GM23338 (cell line): ENCODE results near the gene ARMC9. TPM values are rescaled to one million over a fixed set of nuclear protein-coding genes. Genes with fewer than 3 reads are reported as not detected.

Experiments used
- ATAC-seq: fragments of 200-7000 bp; cut with Tn5 transposase; 3 replicates; pipeline ENCODE4 v1.9.1; 2020
- DNase-seq: peaks from one replicate; pipeline ENCODE4 v3.0.0-alpha.2; 2015; ENCODE audit warnings: low spot score
- H2AFZ ChIP-seq: fragments of 200-600 bp; sonication (generic); 2 replicates; pipeline ENCODE4 v1.8.0; 2016; ENCODE audit warnings: antibody characterized with exemption, mild to moderate bottlenecking, moderate library complexity
- H3F3A ChIP-seq: fragments of 200-600 bp; sonication (generic); replicated peaks from 2 replicates; pipeline ENCODE4 v1.8.0; 2017; ENCODE audit warnings: antibody characterized with exemption, mixed run types, low read depth
- H3K27ac ChIP-seq: fragments of 200-600 bp; sonication (generic); 2 replicates; pipeline ENCODE4 v1.6.1; 2016; ENCODE audit warnings: low read depth
- H3K27me3 ChIP-seq: fragments of 200-600 bp; sonication (generic); 2 replicates; pipeline ENCODE4 v1.8.0; 2016; ENCODE audit warnings: mild to moderate bottlenecking, mixed run types, moderate library complexity; ENCODE audit not compliant: insufficient read depth
- H3K36me3 ChIP-seq: fragments of 200-600 bp; sonication (generic); 2 replicates; pipeline ENCODE4 v1.8.0; 2016; ENCODE audit warnings: mild to moderate bottlenecking; ENCODE audit not compliant: insufficient read depth
- H3K4me1 ChIP-seq: fragments of 200-600 bp; sonication (generic); 2 replicates; pipeline ENCODE4 v1.8.0; 2016; ENCODE audit warnings: mild to moderate bottlenecking, moderate library complexity; ENCODE audit not compliant: insufficient read depth
- H3K4me2 ChIP-seq: fragments of 200-600 bp; sonication (generic); 2 replicates; pipeline ENCODE4 v1.7.1; 2017; ENCODE audit warnings: mixed run types
- H3K4me3 ChIP-seq: fragments of 200-600 bp; sonication (generic); 2 replicates; pipeline ENCODE4 v1.6.1; 2016; ENCODE audit warnings: mixed run types
- H3K79me2 ChIP-seq: fragments of 200-600 bp; sonication (generic); replicated peaks from 2 replicates; pipeline ENCODE4 v1.8.0; 2017; ENCODE audit warnings: mild to moderate bottlenecking; ENCODE audit not compliant: insufficient read depth
- H3K9me2 ChIP-seq: fragments of 200-600 bp; sonication (generic); 2 replicates; pipeline ENCODE4 v1.8.0; 2017; ENCODE audit not compliant: insufficient read depth
- H4K20me1 ChIP-seq: fragments of 200-600 bp; sonication (generic); replicated peaks from 2 replicates; pipeline ENCODE4 v1.8.0; 2017; ENCODE audit warnings: mild to moderate bottlenecking; ENCODE audit not compliant: insufficient read depth
- H3K27ac Mint-ChIP-seq: 2 replicates; pipeline ENCODE4 v1.8.0; 2020; ENCODE audit warnings: inconsistent platforms, mild to moderate bottlenecking, moderate library complexity, mixed read lengths
- H3K27me3 Mint-ChIP-seq: 3 replicates; pipeline ENCODE4 v1.8.0; 2022; ENCODE audit warnings: low read depth, mild to moderate bottlenecking, moderate library complexity, mixed read lengths, inconsistent platforms; ENCODE audit not compliant: insufficient read depth, poor library complexity
- H3K36me3 Mint-ChIP-seq: 3 replicates; pipeline ENCODE4 v1.8.0; 2021; ENCODE audit warnings: low read depth, mild to moderate bottlenecking, inconsistent platforms, moderate library complexity, mixed read lengths
- H3K4me1 Mint-ChIP-seq: 3 replicates; pipeline ENCODE4 v1.8.0; 2020; ENCODE audit warnings: mild to moderate bottlenecking, inconsistent platforms, mixed read lengths
- H3K4me3 Mint-ChIP-seq: 3 replicates; pipeline ENCODE4 v1.8.0; 2021; ENCODE audit warnings: moderate library complexity, mild to moderate bottlenecking, inconsistent platforms, mixed read lengths
- H3K9me3 Mint-ChIP-seq: 3 replicates; pipeline ENCODE4 v1.8.0; 2020; ENCODE audit warnings: moderate library complexity, mild to moderate bottlenecking, inconsistent platforms, mixed read lengths
- CREB1 ChIP-seq: fragments of 250-450 bp; sonication (Bioruptor Pico); IDR thresholded peaks from 2 replicates; pipeline ENCODE4 v1.5.0; 2020; ENCODE audit warnings: low read depth, mild to moderate bottlenecking, moderate library complexity
- CTCF ChIP-seq, 2 experiments: fragments of 200-600 bp in 1 of 2; sonication (generic) in 1 of 2; conservative IDR thresholded peaks; 2 replicates each; pipeline versions ENCODE4 v1.5.1 to v1.6.1; 2016 to 2017; ENCODE audit warnings: antibody characterized with exemption in 2 of 2, low read depth in 2 of 2, mild to moderate bottlenecking in 2 of 2, moderate library complexity in 1 of 2
- EZH2phosphoT487 ChIP-seq: fragments of 200-600 bp; sonication (generic); IDR thresholded peaks from one replicate; pipeline ENCODE4 v1.8.1; 2018; ENCODE audit warnings: antibody characterized with exemption; ENCODE audit not compliant: unreplicated experiment
- POLR2AphosphoS5 ChIP-seq: IDR thresholded peaks from 2 replicates; pipeline ENCODE4 v1.6.1; 2016; ENCODE audit warnings: antibody characterized with exemption, low read depth
- polyA plus RNA-seq: library from polyadenylated mRNA; unstranded; fragments of >200 nt; fragmentation: Nextera tagmentation; extraction: Ambion mirVana; gene quantifications from 2 replicates; pipeline ENCODE4 v1.2.1, GENCODE V29; 2016
- total RNA-seq: library from RNA; depleted of rRNA; stranded (reverse); fragments of >200 nt; shearing (Covaris generic); gene quantifications from 2 replicates; pipeline ENCODE4 v1.2.3, GENCODE V29; 2014
- TF ChIP-seq, protein P1 (sequence below): IDR thresholded peaks from 2 replicates; pipeline ENCODE4 v1.6.1; 2016; ENCODE audit warnings: antibody characterized with exemption

The ARMC9 gene
- total and polyA plus RNA-seq, 2 experiments from 2014 or later: 29.2 to 56.0 TPM

DNA sequence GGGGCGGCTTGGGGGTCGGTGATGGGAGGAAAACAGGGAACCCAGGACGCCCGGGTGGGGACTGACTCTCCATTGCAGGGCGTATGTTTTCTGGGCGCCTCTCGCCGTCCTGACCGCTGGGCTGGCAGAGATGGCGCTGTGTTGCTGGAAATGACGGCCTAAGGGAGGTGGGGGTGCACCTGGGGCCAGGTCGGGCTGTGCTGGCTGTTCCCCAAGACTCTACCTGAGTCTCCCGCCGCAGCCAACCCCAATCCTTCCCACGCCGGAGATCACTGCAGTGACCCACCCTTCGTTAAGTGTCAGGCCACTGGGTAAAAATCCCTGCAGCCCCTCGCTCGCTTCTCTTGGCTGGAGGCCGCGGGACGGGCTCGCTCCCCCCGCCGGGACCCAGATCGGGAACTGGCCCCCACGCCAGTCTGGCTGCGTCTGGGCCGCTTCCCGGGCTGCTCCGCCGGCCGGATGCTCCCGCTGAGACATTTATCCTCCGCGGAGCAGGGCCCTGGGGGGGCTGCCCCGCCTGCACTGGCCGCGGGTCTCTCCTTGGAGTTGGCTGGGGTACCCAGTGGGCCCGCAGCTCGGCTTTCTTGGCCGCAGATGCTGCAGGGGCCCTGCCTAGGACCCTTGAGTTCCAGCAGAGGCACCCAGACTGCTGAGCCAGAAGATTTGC is 7.8 kb upstream of the ARMC9 start:
- Mint-ChIP-seq H3K27ac (peak overlapping the region; percentile 86), H3K4me3 (peak overlapping the region; percentile 66), H3K9me3 (no peaks in the 10 kb centered on the region), H3K36me3 (no peaks in the 10 kb centered on the region), H3K27me3 (peaks cover 29% of the 10 kb centered on the region), H3K4me1 (peaks cover 29% of the 10 kb centered on the region)
- Histone ChIP-seq H3K79me2 (no peaks in the 10 kb centered on the region), H3F3A (peaks cover 18% of the 10 kb centered on the region), H4K20me1 (no peaks in the 10 kb centered on the region), H3K36me3 (no peaks in the 10 kb centered on the region), H3K4me2 (peak overlapping the region; percentile 81), H3K4me1 (peaks cover 24% of the 10 kb centered on the region), H2AFZ (peak overlapping the region; percentile 88), H3K27ac (peak overlapping the region; percentile 92), H3K27me3 (no peaks in the 10 kb centered on the region), H3K4me3 (peak overlapping the region; percentile 52), H3K9me2 (no peaks in the 10 kb centered on the region)
- DNase-seq (peak; percentile 83), ATAC-seq (peak; percentile 84)
- peak; percentile 33 to 53 for TF ChIP-seq CTCF (conservative IDR thresholded peaks at IDR 0.05; ENCODE audit: low read depth in 2 of 2)
- TF ChIP-seq, protein P1, sequence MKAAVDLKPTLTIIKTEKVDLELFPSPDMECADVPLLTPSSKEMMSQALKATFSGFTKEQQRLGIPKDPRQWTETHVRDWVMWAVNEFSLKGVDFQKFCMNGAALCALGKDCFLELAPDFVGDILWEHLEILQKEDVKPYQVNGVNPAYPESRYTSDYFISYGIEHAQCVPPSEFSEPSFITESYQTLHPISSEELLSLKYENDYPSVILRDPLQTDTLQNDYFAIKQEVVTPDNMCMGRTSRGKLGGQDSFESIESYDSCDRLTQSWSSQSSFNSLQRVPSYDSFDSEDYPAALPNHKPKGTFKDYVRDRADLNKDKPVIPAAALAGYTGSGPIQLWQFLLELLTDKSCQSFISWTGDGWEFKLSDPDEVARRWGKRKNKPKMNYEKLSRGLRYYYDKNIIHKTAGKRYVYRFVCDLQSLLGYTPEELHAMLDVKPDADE: no peak; the same call in 1 of the 2 replicates
- TF ChIP-seq EZH2phosphoT487: no peak
- peak; percentile 37 for TF ChIP-seq POLR2AphosphoS5
- 0 out of 2 replicates have a peak, but pooled peaks have one; percentile 19 for TF ChIP-seq CREB1

DNA sequence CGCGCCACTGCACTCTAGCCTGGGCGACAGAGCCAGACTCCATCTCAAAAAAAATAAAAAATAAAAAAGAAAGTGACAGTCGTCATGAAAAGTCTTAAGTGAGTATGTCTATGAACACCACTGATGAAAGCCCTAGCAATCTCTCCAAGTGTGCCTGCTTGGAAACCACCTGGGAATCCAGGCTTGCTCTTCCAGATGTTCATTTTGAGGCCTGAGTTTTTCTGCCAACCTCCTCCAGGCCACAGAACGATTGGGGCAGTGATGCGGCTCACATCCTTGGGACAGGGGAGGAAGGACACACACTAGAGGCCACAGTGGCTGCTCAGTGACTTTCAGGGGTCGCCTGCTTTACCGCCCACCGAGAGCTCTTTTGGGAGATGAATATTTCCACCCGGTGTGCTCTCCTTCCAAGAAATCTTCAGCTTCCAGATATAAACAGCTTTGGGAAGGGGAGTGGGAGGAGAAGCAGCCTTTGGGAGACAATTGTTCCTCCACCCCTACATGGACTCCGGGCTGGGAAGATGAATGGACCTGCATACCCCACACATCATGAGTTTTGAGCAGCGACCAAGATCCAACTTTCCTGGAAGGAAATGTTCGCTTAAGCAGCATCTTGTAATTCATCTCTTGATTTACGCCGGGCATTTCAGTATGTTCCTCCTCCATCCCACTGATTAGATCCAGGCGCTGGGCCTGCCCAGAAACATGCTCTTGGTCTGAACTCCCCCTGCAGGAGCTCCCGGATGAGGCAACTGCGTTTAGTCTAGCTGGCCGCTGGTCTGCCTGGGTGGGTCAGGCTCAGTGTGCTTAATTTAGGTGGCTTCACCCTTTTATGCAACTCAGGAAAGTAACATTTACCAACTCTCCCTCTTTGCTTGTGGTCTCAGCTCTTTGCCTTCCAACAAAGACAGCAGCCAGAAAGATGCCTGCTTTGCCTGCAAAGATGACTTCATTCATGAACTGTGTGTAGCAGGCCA is 6.2 kb upstream of the ARMC9 start:
- Histone ChIP-seq H4K20me1 (no peaks in the 10 kb centered on the region), H3K27me3 (no peaks in the 10 kb centered on the region), H3K27ac (no peak overlapping the region; the same call in 1 of the 2 replicates), H2AFZ (peak overlapping the region; percentile 86), H3K79me2 (no peaks in the 10 kb centered on the region), H3K4me1 (peaks cover 24% of the 10 kb centered on the region), H3F3A (peaks cover 18% of the 10 kb centered on the region), H3K9me2 (no peaks in the 10 kb centered on the region), H3K4me3 (no peak overlapping the region), H3K4me2 (no peak overlapping the region), H3K36me3 (no peaks in the 10 kb centered on the region)
- peaks cover 7% of the 10 kb centered on the region; the same call in 1 of the 3 replicates for H3K9me3 Mint-ChIP-seq
- H3K4me3 Mint-ChIP-seq: no peak overlapping the region
- H3K27ac Mint-ChIP-seq: no peak overlapping the region
- DNase-seq (peak; percentile 93), ATAC-seq (peak; percentile 66)
- H3K27me3 Mint-ChIP-seq: peaks cover 26% of the 10 kb centered on the region
- H3K36me3 Mint-ChIP-seq: peaks cover 4% of the 10 kb centered on the region; the same call in 1 of the 3 replicates
- TF ChIP-seq, protein P1: no peak
- TF ChIP-seq CTCF (conservative IDR thresholded peaks at IDR 0.05; ENCODE audit: low read depth in 2 of 2): peak; percentile 69 to 84
- peaks cover 29% of the 10 kb centered on the region for H3K4me1 Mint-ChIP-seq
